HG02588 (cell line): ENCODE data around the gene NEURL1.

ENCODE experiments used
- ATAC-seq: cut with Tn5 transposase; IDR thresholded peaks from one replicate; pipeline ENCODE4 v1.9.1; 2021; ENCODE audit warnings: mild to moderate bottlenecking, moderate library complexity; ENCODE audit not compliant: unreplicated experiment

Gene NEURL1

DNA sequence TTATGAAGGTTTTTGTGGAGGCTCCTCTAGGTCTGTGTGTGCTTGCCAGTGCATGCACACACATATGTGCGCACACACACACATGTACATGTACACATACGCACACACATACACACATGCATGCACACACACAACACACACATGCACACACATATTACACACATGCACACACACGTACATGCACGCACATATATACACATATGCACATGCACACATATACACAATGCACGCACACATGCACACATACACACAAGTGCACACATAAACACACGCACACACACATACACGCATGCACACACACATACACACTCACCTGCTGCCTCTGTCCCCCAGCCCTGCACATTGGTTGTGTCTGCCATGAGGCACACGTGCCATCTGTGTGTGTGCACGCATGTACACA, 66.3 kb downstream of the NEURL1 start:
- ATAC-seq = no peak

DNA sequence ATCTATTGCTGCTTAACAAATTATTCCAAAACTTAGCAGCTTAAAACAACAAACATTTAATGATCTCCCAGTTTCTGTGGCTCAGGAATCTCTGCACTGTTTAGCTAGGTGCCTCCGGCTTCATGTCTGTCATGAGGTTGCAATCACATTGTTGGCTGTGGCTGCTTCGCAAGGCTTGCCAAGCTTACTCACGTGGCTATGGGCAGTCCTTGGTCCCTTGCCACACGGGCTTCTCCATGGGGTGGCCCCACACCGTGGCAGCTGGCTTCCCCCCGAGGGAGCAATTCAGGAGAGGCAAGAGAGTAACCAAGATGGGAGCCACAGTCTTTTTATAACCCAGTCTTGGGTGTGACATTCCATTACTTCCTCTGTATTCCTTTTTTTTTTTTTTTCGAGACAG, 67.4 kb downstream of the NEURL1 start:
- no peak for ATAC-seq

DNA sequence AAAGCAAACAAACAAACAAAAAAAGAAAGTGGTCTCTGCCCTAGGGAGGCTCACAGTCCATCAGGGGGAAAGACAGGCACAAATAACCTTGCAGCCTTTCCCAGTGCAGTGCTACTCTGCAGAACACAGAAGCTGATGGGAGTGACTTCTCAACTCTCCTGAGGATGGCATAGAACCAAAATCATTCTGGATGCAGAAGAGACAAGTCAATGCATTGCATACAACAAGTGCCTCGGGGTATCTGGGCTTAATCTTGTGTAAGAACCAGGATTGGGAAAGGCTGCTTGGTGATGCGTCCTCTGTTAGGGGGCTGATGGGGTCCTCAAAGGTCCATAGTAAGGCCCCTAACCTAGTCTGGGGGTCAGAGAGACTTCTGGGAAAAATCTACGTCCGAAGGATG, 68.9 kb downstream of the NEURL1 start:
- ATAC-seq = no peak

DNA sequence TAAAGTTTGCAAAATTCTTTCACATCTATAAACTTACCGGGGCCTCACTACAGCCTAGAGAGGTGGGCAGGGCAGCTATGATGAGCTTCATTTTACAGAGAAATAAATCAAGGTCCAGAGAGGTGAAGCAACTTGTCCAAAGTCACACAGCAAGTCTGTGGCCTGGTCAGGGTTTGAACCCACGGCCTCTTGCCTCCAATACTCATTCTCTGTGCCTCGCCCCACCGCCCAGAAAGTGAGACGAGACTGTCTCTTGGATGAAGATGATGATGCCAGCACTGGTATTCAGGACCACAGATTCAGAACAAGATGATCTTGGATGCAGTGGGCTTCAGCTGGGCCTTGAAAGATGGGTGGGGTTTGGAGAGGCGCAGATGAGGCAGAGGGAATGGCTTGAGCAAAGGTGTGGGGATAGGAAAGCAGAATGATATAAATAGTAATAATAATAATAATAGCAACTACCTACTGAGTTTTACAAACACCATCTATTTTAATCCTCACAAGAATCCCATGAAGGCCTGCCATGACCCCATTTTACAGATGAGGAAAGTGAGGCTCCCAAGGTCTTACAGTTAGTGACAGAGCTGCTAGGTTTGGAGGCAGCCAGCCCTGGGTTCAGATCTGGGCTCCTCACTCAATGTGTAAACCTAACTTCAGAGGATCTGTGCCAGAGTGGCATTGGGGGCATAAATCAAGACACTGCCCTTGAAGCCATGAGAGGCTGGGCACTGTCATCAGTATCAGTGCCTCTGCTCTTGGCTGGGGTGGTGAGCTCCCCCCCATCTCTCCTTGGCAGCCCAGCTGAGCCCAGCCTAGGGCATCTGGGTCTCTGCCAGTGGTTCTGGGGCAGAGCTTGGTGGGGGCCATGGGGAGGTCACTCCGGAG, 70.0 kb downstream of the NEURL1 start:
- no peak for ATAC-seq

DNA sequence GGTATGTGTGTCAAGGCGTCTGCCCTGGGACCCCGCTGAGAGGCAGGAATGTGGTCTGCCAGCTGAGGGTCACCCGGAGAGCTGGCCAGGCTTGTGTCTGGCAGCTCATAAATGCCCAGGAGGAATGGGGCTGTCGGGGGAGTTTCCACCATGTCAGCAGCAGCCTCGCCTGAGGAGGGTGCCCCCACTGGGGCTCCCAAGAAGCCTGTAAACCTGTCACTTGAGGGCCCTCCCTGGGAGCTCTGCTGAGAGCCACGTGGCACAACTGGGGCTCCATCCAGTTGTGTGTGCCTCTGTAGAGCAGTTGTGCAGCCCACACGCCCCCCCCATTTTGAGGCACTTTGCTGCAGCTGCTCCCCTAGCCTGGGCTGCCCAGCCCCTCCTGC, 70.6 kb downstream of the NEURL1 start:
- ATAC-seq = no peak

DNA sequence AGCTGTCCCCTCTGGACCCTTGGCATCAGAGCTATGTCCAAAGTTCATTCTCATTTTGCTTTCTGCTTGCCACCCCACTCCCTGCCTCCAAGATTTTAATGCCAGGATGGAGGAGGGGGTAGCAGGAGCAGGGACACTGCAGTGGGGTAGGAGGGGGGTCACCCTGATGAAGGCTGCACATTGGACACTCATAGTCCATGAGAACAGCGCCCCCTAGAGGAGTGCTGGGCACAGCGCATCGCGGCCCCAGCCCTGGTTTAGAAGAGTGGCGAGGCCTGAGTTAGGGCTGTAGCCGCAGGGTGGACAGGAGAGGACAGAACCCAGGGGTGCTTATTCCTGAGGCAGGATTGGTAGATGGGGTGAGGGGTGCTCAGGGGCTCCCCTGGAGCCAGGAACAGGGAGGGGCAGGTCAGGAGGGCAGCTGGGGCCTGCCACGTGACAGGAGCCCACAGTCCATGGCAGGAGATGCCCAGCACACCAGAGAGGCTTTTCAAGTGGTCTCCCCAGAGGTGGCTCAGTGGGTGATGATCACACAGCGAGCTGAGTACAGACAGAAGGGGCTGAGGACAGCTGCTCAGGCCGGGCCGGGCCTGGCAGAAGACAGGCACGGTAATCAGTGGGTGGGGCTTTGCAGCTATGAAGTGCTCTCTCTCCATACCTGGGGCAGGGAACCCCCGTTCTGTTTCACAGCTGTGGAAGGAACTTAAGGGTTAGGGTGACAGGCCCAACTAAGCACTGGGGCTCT, 71.4 kb downstream of the NEURL1 start:
- no peak for ATAC-seq

DNA sequence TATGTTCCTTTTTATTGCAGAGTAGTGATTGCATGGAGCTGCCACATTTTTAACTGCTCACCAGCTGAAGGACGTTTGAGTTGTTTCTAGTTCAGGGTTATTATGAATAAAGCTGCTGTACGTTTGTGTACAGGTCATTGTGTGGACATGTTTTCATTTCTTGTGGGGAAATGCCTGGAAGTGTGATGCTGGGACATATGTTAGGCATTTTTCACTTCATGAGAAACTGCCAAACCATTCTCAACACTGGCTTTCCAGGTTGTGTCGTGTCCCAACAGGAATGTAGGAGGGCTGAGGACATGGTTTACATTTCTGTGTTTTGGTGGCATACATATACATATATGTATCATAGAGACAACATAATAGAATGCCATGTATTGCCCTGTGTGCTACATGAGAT, 73.0 kb downstream of the NEURL1 start:
- no peak for ATAC-seq

DNA sequence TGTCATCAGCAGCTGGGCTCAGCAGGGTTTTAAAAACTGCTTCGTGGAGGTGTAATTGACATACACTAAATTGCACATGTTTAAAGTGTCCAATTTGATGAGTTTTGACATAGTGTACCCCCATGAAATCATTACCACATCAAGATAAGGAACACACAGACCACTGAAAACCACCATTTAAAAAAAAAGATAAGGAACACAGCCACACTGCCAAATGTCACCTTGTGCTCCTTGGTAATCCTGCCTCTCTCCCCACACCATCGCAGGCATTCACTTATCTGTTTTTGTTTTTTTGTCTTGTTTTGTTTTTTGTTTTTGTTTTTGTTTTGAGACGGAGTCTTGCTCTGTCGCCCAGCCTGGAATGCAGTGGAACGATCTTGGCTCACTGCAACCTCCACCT, 75.0 kb downstream of the NEURL1 start:
- no peak for ATAC-seq

DNA sequence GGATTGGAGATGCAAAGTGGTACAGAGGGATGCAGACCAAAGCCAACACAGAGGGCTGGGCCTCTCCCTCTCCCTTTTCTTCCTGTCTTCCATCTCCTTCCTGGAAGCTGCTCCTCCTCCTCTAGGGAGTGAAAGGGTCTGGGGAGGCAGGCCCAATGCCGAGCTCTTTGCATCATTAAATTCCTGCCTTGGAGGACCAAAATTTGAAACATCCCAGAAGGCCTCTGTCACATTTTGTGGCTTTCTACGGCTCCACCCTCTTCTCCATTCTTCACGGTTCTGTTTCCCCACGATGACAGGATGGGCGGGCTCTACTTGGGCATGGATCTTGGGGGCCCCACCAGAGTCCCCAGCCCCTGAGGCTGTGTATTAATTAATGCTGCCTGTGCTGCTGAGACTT, 76.4 kb downstream of the NEURL1 start:
- ATAC-seq = no peak

DNA sequence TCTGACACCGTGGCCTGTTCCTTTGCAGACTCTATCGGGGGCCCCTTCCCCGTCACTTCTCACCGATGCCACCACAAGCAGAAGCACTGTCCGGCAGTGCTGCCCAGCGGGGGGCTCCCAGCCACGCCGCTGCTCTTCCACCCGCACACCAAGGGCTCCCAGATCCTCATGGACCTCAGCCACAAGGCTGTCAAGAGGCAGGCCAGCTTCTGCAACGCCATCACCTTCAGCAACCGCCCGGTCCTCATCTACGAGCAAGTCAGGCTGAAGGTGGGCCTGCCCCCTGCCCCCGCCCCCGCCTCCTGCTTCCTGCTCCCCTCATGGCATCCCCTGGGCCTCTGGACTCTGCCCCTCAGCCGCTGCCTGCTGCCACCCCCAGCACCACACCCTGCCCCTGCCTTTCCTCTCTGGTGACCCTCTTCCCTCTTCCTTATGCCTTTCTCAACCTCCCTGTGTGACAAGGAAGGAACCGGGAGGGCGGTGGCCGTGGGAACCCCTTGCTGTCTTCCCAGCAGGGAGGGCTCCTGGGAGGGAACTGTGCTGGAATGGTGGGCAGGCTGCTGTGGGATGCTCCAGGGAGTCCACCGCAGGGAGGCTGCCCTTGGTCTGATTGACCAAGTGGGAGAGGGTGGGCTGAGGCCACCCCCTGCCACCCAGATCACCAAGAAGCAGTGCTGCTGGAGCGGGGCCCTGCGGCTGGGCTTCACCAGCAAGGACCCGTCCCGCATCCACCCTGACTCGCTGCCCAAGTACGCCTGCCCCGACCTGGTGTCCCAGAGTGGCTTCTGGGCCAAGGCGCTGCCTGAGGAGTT, 77.5 kb downstream of the NEURL1 start:
- ATAC-seq = no peak

DNA sequence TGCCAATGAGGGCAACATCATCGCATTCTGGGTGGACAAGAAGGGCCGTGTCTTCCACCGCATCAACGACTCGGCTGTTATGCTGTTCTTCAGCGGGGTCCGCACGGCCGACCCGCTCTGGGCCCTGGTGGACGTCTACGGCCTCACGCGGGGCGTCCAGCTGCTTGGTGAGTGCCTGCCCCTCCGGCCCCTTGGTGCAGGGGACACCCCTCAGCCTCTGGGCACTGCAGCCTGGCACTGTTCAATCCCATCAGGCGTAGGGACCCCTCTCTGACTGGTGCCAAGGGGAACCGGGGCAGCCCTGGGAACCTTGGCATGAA, 78.1 kb downstream of the NEURL1 start:
- ATAC-seq = no peak

DNA sequence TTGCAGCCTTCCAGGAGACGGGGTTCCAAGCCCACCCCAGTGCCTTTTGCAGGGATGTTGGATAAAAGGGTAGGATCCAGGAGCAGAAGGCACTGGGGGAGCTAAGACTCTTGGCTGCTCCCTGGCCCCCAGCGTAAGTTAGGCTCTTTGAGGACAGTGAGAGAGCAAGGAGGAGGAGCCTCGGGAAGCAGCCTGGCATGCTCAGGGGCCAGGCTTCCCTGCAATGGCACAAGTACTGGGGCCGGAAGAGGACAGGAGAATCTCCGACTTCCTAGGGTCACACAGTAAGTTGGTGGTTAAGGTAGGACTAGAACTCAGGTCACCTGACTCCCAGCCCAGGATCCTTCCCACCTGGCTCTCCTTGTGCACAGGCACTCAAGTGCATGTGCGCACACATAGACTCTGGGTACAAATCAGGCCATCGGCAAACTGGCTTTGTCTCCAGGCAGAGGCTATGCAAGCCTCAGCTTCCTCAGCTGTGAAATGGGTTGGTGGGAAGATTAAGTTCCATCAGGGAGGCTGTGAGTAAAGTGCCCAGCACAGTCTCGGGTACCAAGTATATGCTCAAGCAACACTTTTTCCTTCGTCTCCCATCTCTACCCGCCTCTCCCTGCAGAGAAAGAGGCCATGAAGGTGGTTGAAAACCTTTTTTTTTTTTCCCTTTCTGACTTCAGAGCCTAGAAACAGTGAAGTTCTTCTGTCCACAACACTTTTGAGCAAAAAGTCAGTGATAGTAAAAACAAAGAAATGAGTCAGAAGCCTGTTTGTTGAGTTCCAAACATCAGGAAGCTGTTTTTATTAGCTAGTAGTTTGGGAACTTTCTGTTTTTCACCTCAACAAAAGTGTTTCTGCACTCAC, 79.1 kb downstream of the NEURL1 start:
- ATAC-seq = no peak

DNA sequence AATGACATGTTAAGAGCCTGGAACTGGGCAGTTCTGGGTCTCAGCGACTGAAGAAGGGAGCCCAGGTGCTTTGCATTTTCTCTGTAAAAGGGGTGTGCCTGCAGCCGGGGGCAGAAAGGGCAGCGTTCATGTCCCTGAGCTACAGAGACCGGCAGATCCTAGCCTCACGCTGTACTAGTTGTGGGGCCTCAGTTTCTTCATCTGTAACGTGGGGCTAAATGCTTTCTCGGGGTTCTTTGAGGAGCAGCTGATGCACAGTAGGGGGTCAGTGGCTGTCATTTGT, 79.6 kb downstream of the NEURL1 start:
- no peak for ATAC-seq

DNA sequence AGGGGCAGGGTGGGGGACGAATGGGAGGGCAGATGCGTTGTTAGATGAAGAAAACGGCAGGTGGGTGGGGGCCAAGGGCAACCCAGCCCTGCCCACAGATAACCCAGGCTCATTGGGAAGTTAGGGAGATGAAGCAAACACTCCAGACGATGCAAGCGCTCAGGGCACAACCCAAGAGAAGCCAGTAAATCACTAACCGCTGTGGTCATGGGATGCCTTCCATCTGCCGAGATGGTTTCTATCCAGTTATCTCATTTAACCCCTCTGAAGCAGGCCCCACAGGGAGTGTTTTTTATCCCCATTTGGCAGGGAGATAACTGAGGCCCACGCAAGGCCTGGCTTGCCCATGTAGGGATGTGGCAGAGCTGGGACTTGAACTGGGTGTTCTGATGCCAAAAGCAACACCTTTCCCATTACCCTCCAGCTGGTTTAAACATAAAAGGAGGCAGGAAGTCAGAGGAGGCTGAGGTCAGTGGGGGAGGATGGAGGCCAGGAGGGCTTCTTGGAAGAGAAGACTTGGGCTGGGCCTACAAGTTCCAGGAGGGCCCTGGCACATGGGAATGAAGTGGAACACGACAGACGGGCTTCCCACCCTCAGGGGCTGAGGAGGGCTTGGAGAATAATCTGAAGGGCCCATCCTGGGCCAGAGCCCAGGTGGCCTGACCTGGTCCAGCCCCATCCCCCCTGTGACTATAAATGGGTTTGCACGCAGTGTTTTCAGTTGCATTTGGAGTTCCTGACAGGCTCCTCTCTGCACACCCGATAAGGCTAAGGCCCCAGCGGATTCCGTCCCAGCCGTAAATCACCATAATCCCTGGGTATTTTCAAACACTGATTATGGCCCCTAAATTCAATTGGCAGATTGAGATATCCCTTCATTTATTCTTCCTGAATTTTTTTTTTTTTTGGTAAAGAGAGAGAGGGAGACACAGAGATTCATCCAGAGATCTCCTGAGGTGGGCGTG, 80.9 kb downstream of the NEURL1 start:
- no peak for ATAC-seq

DNA sequence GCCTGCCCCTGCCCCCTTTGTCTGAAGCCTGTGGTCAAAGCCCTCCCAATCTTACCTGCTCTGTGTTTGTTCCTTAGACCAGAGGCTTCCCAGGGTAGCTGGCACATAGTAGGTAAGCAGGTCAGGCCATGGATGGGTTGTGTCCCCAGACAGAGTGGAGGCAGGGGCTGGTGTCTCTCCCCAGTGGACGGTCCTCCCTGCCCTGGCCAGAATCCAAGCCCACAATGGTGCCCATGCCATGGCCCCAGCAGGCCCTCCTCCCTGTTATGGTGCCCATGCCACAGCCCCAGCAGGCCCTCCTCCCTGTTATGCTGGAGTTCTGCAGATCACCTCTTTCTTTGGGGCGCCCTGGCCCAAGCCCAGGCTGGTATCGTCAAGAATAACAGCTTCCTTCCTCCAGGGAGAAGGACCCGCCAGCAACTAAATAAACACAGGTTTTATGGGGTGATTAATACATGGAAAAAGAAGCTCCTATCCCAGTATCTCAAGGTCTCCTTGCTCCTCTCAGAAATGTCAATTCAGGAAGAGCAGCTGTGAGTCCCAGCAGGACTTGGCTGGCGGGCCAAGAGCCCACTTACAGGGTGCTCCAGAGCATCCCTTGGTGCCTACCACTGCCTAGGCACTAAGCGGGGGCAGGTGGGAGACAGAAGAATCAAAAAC, 82.0 kb downstream of the NEURL1 start:
- ATAC-seq = no peak

DNA sequence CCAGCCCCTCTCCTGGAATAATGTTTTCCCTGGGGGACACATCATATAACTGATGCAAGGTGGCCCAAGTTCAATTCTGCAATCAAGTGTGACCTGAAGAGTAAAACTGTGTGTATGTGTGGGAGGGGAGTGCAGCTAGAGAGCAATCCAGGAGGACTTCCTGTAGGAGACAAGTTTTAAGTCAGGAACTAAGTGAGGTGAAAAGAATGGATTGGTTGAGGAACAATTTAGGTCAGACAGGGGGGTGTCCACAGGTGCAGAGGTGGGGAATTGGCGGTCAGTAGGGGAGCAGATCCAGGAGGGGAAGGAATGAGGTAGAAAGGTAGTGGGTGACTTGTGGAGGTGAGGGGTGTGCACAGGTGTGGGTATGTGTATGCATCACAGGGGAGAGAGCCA, 82.6 kb downstream of the NEURL1 start:
- no peak for ATAC-seq

DNA sequence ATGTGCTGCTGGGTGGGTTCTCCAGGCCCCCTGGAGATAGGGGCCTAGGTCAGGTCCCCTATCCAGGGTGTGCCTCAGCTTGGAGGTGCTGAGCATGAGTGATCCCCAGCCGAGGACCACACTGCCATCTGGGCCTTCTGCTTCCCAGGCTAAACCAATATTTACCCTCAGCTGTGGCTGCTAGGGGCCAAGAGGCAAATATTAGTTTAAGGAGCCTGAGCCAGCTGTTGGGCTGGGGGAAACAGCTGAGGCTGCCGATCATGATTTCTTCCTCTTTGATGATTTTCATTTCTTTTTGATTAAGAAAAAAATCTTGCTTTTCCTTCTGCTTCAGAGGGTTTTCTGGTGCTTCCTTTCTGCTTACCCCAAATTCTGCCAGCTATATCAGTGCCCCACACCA, 83.4 kb downstream of the NEURL1 start:
- ATAC-seq = no peak

DNA sequence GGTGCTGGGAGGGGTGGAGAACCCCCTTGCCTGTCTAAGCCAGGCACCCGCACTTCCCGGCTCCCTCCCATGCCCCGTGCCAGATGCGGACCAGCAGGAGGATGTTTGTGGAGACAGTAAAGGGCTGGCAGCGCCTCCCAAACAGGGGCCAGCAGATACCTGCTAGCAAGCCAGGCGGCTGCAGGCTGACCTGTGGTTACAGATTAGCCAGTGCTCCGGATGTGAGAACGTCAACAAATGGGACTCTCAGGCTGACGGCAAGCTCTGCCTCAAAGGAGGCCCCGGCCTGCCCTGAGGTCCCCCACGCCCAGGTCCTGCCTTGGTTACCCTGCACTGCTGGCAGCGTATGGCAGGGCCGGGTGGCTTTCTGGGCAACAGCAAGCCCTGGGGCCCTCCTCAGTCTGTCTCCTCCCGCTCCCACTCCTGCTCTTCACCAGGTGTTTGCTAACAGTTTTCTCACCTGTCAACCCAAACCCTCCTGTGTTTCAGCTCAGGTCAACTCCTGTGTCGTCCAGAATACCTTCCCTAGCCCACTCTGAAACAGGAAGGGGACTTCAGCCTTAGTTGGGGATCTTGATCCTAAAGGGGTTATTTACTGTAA, 85.4 kb downstream of the NEURL1 start:
- no peak for ATAC-seq

DNA sequence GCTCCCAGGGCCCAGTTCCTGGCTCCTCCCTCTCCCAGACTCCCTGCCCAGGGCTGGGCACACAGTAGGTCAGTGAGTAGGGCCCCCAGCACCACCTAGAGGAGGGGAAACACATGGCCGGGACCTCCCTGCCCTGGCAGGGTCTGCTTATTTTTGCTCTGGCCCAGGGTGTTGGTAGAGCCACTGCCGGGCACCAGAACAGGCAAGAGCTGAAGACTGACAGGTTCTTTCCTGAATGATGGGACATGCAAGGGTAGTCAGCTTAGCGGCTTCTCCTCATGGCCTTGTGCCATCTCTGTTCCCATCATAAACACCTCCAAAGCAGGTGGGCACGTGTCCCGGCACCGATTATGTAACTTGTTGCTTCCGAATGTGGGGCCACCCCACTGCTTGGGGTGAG, 86.5 kb downstream of the NEURL1 start:
- no peak for ATAC-seq
